GM12878 (cell line): ENCODE data around the gene OR2AG2. TPM values are rescaled to one million over a fixed set of nuclear protein-coding genes. Genes with fewer than 3 reads are reported as not detected.
A peak's percentile ranks its signal among the peaks of the same experiment; 100 is the strongest.

Source experiments
- ATAC-seq: fragments of 200-7000 bp; cut with Tn5 transposase; 3 replicates; pipeline ENCODE4 v1.9.1; 2020; ENCODE audit warnings: mild to moderate bottlenecking, moderate library complexity
- BruUV-seq: library from RNA; stranded (reverse); fragments of 400-500 nt; replicated peaks from 2 replicates; lab custom pipeline; 2021; lab: Mats Ljungman, UMichigan
- CTCF ChIA-PET: fragments of 300-600 bp; sonication (Branson Sonifier 250); formaldehyde crosslinking; extraction: SDS; loops from one replicate; lab custom pipeline; 2021; ENCODE audit warnings: inconsistent platforms; lab: Yijun Ruan, JAX
- POLR2A ChIA-PET: fragments of 350-600 bp; formaldehyde crosslinking; extraction: SDS; loops from one replicate; lab custom pipeline; 2021; ENCODE audit warnings: inconsistent platforms; lab: Charles Lee
- RAD21 ChIA-PET: fragments of 300-600 bp; sonication (Branson Sonifier 250); formaldehyde crosslinking; loops from one replicate; lab custom pipeline; 2023; ENCODE audit warnings: antibody characterized with exemption; ENCODE audit not compliant: unreplicated experiment; lab: Charles Lee
- SMC1A ChIA-PET: fragments of 300-600 bp; sonication (Branson Sonifier 250); formaldehyde crosslinking; loops from one replicate; lab custom pipeline; 2023; ENCODE audit not compliant: unreplicated experiment, uncharacterized antibody; lab: Charles Lee
- DNase-seq: peaks from one replicate; pipeline ENCODE4 v3.0.0-alpha.2; 2011; ENCODE audit warnings: low read depth, low spot score
- FAIRE-seq: peaks from 3 replicates; lab custom pipeline; 2011; peaks lifted over from hg19 to GRCh38; lab: Jason Lieb, UNC
- H2AFZ ChIP-seq: 2 replicates; pipeline ENCODE4 v1.6.0; 2011; ENCODE audit warnings: low read depth, low read length, control low read depth; ENCODE audit not compliant: control insufficient read depth
- H3K27ac ChIP-seq: 2 replicates; pipeline ENCODE4 v1.5.1; 2011; ENCODE audit warnings: control low read depth; ENCODE audit not compliant: control insufficient read depth, insufficient read depth
- H3K27me3 ChIP-seq, 2 experiments: replicated peaks in 1 of 2; 2 replicates each; pipeline versions ENCODE4 v1.6.0 to v1.6.1; 2011; ENCODE audit warnings: low read length in 1 of 2; ENCODE audit not compliant: control insufficient read depth in 2 of 2, insufficient read depth in 2 of 2
- H3K36me3 ChIP-seq, 2 experiments: 2 replicates each; pipeline ENCODE4 v1.5.1; 2011; ENCODE audit warnings: low read length in 1 of 2; ENCODE audit not compliant: control insufficient read depth in 2 of 2, insufficient read depth in 2 of 2
- H3K4me1 ChIP-seq: 2 replicates; pipeline ENCODE4 v1.6.1; 2011; ENCODE audit warnings: mild to moderate bottlenecking, low read length, moderate library complexity, mixed read lengths; ENCODE audit not compliant: control insufficient read depth, insufficient read depth
- H3K4me2 ChIP-seq: 2 replicates; pipeline ENCODE4 v1.6.0; 2011; ENCODE audit warnings: control low read depth; ENCODE audit not compliant: control insufficient read depth, insufficient read depth
- H3K4me3 ChIP-seq: fragments of 200-600 bp; sonication (generic); 2 replicates; pipeline ENCODE4 v1.5.1; 2016
- H3K79me2 ChIP-seq: 2 replicates; pipeline ENCODE4 v1.6.0; 2011; ENCODE audit warnings: low read length; ENCODE audit not compliant: control insufficient read depth, insufficient read depth
- H3K9ac ChIP-seq: 2 replicates; pipeline ENCODE4 v1.8.0; 2011; ENCODE audit warnings: low read length, control low read depth, mixed read lengths; ENCODE audit not compliant: control insufficient read depth, insufficient read depth
- H3K9me3 ChIP-seq: replicated peaks from 3 replicates; pipeline ENCODE4 v1.5.1; 2011; ENCODE audit warnings: mild to moderate bottlenecking, low read length; ENCODE audit not compliant: control insufficient read depth, insufficient read depth
- H4K20me1 ChIP-seq: 2 replicates; pipeline ENCODE4 v1.6.0; 2011; ENCODE audit not compliant: control insufficient read depth, insufficient read depth
- RAD21 ChIP-seq: IDR thresholded peaks from 2 replicates; pipeline ENCODE4 v1.6.1; 2011; ENCODE audit warnings: mild to moderate bottlenecking, low read depth, low read length, moderate library complexity; ENCODE audit not compliant: insufficient read depth
- RAD51 ChIP-seq: fragments of 450-650 bp; IDR thresholded peaks from 2 replicates; pipeline ENCODE4 v1.6.1; 2016; ENCODE audit warnings: moderate library complexity, mild to moderate bottlenecking, inconsistent platforms
- SMC3 ChIP-seq: IDR thresholded peaks from 2 replicates; pipeline ENCODE4 v1.6.1; 2011; ENCODE audit warnings: low read length, improper control_type of control experiment, borderline replicate concordance
- WGBS: methylation state at CpG from one replicate; pipeline ENCODE4 v1.1.6; 2016; ENCODE audit warnings: low lambda C conversion rate; ENCODE audit not compliant: insufficient replicate concordance, insufficient coverage; ENCODE audit errors: missing lambda C conversion rate; 5-methylcytosine and 5-hydroxymethylcytosine counted together
- in situ Hi-C: fragments of 300-500 bp; cut with MboI; formaldehyde crosslinking; loops from 9 replicates; pipeline ENCODE4 v1.14.3; 2018; ENCODE audit warnings: mixed read lengths
- intact Hi-C: fragments of 100-400 bp; cut with micrococcal nuclease; formaldehyde crosslinking; loops from one replicate; pipeline ENCODE4 v1.14.2; 2022; ENCODE audit not compliant: unreplicated experiment
- polyA plus RNA-seq, 11 experiments: library from polyadenylated mRNA; depleted of rRNA in 4 of 11; unstranded in 6 of 11; stranded (reverse) in 5 of 11; fragments of >200 nt; fragmentation: Nextera tagmentation in 4 of 11; fragmentation: Illumina TruSeq in 1 of 11; extraction: Ambion mirVana in 4 of 11; extraction: Trizol in 1 of 11; gene quantifications; 1 replicate in 1 of 11; 2 replicates in 10 of 11; pipeline versions ENCODE4 v1.2.1 to v1.2.3, GENCODE V29; 2011 to 2016; ENCODE audit warnings: inconsistent platforms in 2 of 11, missing spikeins in 2 of 11, low read depth in 1 of 11
- total RNA-seq, 4 experiments: library from RNA; depleted of rRNA in 3 of 4; stranded (reverse); fragments of >200 nt in 3 of 4; fragmentation: Illumina TruSeq in 1 of 4; extraction: Trizol in 1 of 4; gene quantifications; 2 replicates each; pipeline versions ENCODE4 v1.2.1 to v1.2.3, GENCODE V29; 2013 to 2021
- TF ChIP-seq, protein P1 (sequence below), 3 experiments: IDR thresholded peaks in 2 of 3; conservative IDR thresholded peaks in 1 of 3; 2 replicates each; pipeline ENCODE4 v1.5.1; 2011; ENCODE audit warnings: low read depth in 3 of 3, low read length in 3 of 3, mild to moderate bottlenecking in 3 of 3, control low read depth in 2 of 3, moderate library complexity in 2 of 3, inconsistent platforms in 1 of 3, mixed read lengths in 1 of 3; ENCODE audit not compliant: control insufficient read depth in 2 of 3, insufficient read depth in 1 of 3; ENCODE audit errors: extremely low read depth in 1 of 3

Gene OR2AG2
- total and polyA plus RNA-seq, 10 of the 15 experiments (the other 5 are each of a cell fraction or from before 2014, with no cell fraction given): 0.01 to 0.09 (median 0.07) TPM; not detected in 6

DNA sequence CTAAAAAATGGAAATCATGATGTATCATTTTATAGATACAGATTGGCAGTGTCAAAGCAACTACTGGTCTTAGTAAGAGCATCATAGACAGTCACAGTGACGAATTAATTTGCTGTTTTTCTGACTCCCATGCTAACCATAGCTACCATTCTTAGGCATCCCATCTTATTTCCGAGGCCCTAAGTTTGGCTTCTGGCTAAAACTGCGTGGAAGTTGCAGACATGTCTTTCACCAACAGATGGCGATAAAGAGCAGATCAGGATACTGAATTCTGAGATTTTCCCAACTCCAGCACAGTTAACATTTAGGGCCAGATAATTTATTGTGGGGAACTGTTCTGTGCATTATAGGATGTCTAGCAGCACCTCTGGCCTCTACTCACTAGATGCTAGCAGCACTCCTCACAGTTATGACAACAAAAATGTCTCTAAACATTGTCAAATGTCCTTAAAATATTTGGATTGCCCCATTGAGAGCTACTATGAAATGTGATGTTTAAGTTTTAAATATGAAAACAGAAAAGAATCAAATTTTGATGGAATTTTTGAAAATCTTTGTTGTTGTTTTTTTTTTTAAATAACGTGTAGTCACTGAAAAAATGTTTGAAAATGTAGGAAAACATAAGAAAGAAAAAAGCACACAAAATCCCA is 16.3 kb downstream of the OR2AG2 start:
- peak; percentile 96 for FAIRE-seq
- CTCF ChIA-PET: interaction anchor here (0.6 to 17.5 kb wide), 43 partner anchors 10 to 939 kb away, joined by 3 to 728 read pairs (median 5); partner anchors contain the start of genes ILK, MRPL17, OR2AG2 and TPP1
- Histone ChIP-seq H3K4me1 (no peaks in the 10 kb centered on the region), H3K27me3 (no peaks in the 10 kb centered on the region)
- TF ChIP-seq RAD21: peak; percentile 48
- TF ChIP-seq SMC3: peak; percentile 44; the same call in 1 of the 2 replicates
- TF ChIP-seq RAD51: no peak
- TF ChIP-seq, protein P1, sequence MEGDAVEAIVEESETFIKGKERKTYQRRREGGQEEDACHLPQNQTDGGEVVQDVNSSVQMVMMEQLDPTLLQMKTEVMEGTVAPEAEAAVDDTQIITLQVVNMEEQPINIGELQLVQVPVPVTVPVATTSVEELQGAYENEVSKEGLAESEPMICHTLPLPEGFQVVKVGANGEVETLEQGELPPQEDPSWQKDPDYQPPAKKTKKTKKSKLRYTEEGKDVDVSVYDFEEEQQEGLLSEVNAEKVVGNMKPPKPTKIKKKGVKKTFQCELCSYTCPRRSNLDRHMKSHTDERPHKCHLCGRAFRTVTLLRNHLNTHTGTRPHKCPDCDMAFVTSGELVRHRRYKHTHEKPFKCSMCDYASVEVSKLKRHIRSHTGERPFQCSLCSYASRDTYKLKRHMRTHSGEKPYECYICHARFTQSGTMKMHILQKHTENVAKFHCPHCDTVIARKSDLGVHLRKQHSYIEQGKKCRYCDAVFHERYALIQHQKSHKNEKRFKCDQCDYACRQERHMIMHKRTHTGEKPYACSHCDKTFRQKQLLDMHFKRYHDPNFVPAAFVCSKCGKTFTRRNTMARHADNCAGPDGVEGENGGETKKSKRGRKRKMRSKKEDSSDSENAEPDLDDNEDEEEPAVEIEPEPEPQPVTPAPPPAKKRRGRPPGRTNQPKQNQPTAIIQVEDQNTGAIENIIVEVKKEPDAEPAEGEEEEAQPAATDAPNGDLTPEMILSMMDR (IDR thresholded peaks at IDR 0.05 in 2 of 3, conservative IDR thresholded peaks at IDR 0.05 in 1 of 3; ENCODE audit: control insufficient read depth in 2 of 3, extremely low read depth in 1 of 3, insufficient read depth in 1 of 3, low read depth in 3 of 3, low read length in 3 of 3): peak; percentile 68 to 89 (median 84)
- TF ChIP-seq, all 136 proteins: peak for 3
- 0% methylated on average over 5 of the region's 5 CpGs for WGBS
- Histone ChIP-seq H4K20me1 (no peaks in the 10 kb centered on the region), H3K4me3 (no peak overlapping the region), H3K36me3 (no peaks in the 10 kb centered on the region), H3K9ac (no peak overlapping the region), H3K79me2 (no peaks in the 10 kb centered on the region), H3K27ac (no peak overlapping the region), H3K4me2 (no peak overlapping the region), H2AFZ (no peak overlapping the region), H3K9me3 (no peaks in the 10 kb centered on the region)
- in situ Hi-C loops: no loop called here
- ChIA-PET RAD21 (interaction anchor here (0.6 to 8.0 kb wide), 14 partner anchors 9 to 377 kb away, joined by 3 to 141 read pairs (median 4); no protein-coding TSS in a partner anchor), SMC1A (interaction anchor here (0.6 to 17.8 kb wide), 16 partner anchors 10 to 314 kb away, joined by 3 to 420 read pairs (median 4); partner anchors contain the start of genes HPX, MRPL17 and OR2AG2), POLR2A (interaction anchor here (0.6 to 2.0 kb wide), 5 partner anchors 8 to 18 kb away, joined by 3 to 8 read pairs (median 4); no protein-coding TSS in a partner anchor)
- peak; percentile 74 for ATAC-seq
- no TSS peak for BruUV-seq
- DNase-seq: no peak
- intact Hi-C loops: no loop called here
